Muscle of back (tissue), 11 donors: ENCODE results near the gene ZNF644. TPM values are rescaled to one million over a fixed set of nuclear protein-coding genes. Genes with fewer than 3 reads are reported as not detected.

Source experiments
- DNase-seq, 3 donors: peaks; one replicate each; pipeline versions ENCODE4 v3.0.0 to v3.0.0-alpha.2; 2013
- polyA plus RNA-seq, 10 donors: library from polyadenylated mRNA; unstranded; fragments of 120-200 nt; gene quantifications; one replicate each; pipeline ENCODE4 v1.2.1, GENCODE V29; 2013; ENCODE audit not compliant: insufficient read length in 10 of 10

The ZNF644 gene
- polyA plus RNA-seq, 10 donors = 34.0 to 49.1 (median 42.1) TPM

GRCh38 chr1:91024481-91025119 is 2.8 kb upstream of the ZNF644 start:
- DNase-seq = no peak

GRCh38 chr1:91022518-91022929 is 689 bp upstream of the ZNF644 start:
- no peak for DNase-seq

- DNase-seq = peak; percentile 81 to 93 (median 83)
These were observed 709 bp downstream of the ZNF644 start for GRCh38 chr1:91020967-91021685.

GRCh38 chr1:91020486-91020885 is 1.3 kb downstream of the ZNF644 start:
- peak in 1 of 3 donors; percentile 55 for DNase-seq

GRCh38 chr1:91018006-91018405 is 3.8 kb downstream of the ZNF644 start:
- peak in 1 of 3 donors; percentile 19 for DNase-seq

GRCh38 chr1:91015794-91016550 is 5.9 kb downstream of the ZNF644 start:
- no peak for DNase-seq

GRCh38 chr1:91015358-91015780 is 6.5 kb downstream of the ZNF644 start:
- no peak for DNase-seq

GRCh38 chr1:91014475-91014874 is 7.4 kb downstream of the ZNF644 start:
- DNase-seq = no peak

- no peak for DNase-seq
These were observed 8.5 kb downstream of the ZNF644 start for GRCh38 chr1:91013302-91013701.

GRCh38 chr1:91012196-91012595 is 9.6 kb downstream of the ZNF644 start:
- DNase-seq = no peak

- peak in 1 of 3 donors; percentile 8 for DNase-seq
These were observed 10.1 kb downstream of the ZNF644 start for GRCh38 chr1:91011726-91012125.

GRCh38 chr1:91007827-91008226 is 14.0 kb downstream of the ZNF644 start:
- DNase-seq = no peak

- DNase-seq = no peak
These were observed 14.7 kb downstream of the ZNF644 start for GRCh38 chr1:91007092-91007491.

- DNase-seq = no peak
These were observed 15.5 kb downstream of the ZNF644 start for GRCh38 chr1:91006113-91006908.

GRCh38 chr1:91005285-91005684 is 16.6 kb downstream of the ZNF644 start:
- no peak for DNase-seq

GRCh38 chr1:91004145-91004544 is 17.7 kb downstream of the ZNF644 start:
- DNase-seq = no peak

GRCh38 chr1:90996742-90997413 is 25.0 kb downstream of the ZNF644 start:
- DNase-seq = no peak

GRCh38 chr1:90995311-90995894 is 26.4 kb downstream of the ZNF644 start:
- no peak for DNase-seq

- DNase-seq = no peak
These were observed 27.4 kb downstream of the ZNF644 start for GRCh38 chr1:90994461-90994860.

GRCh38 chr1:90993245-90993644 is 28.6 kb downstream of the ZNF644 start:
- DNase-seq = no peak

- no peak for DNase-seq
These were observed 31.1 kb downstream of the ZNF644 start for GRCh38 chr1:90990779-90991178.
